ENCODE measurements around the gene TBC1D1.

GRCh38 chr4:38107818-38108217, 216.9 kb downstream of the TBC1D1 start:
- TF ChIP-seq, protein P1, sequence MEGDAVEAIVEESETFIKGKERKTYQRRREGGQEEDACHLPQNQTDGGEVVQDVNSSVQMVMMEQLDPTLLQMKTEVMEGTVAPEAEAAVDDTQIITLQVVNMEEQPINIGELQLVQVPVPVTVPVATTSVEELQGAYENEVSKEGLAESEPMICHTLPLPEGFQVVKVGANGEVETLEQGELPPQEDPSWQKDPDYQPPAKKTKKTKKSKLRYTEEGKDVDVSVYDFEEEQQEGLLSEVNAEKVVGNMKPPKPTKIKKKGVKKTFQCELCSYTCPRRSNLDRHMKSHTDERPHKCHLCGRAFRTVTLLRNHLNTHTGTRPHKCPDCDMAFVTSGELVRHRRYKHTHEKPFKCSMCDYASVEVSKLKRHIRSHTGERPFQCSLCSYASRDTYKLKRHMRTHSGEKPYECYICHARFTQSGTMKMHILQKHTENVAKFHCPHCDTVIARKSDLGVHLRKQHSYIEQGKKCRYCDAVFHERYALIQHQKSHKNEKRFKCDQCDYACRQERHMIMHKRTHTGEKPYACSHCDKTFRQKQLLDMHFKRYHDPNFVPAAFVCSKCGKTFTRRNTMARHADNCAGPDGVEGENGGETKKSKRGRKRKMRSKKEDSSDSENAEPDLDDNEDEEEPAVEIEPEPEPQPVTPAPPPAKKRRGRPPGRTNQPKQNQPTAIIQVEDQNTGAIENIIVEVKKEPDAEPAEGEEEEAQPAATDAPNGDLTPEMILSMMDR (IDR thresholded peaks at IDR 0.05): no peak
- TF ChIP-seq POLR2AphosphoS5 (IDR thresholded peaks at IDR 0.05; ENCODE audit: insufficient read depth in 1 of 2, low read depth in 1 of 2): no peak
- no peak for TF ChIP-seq POLR2A (IDR thresholded peaks at IDR 0.05)

Measured in vagina (tissue), 2 donors.